ENCODE results near the gene AGO3.
A peak's percentile ranks its signal among the peaks of the same experiment; 100 is the strongest.

Gene AGO3

GRCh38 chr1:36096500-36097432, 165.9 kb downstream of the AGO3 start:
- DNase-seq (ENCODE audit: low read depth), result no peak

- no peak for DNase-seq (ENCODE audit: low read depth)
These were observed 167.0 kb downstream of the AGO3 start for GRCh38 chr1:36097693-36098585.

- no peak for DNase-seq (ENCODE audit: low read depth)
These were observed 167.9 kb downstream of the AGO3 start for GRCh38 chr1:36098650-36099365.

GRCh38 chr1:36099681-36100341, 168.9 kb downstream of the AGO3 start:
- peak; percentile 54 for DNase-seq (ENCODE audit: low read depth)

- no peak for DNase-seq (ENCODE audit: low read depth)
These were observed 169.5 kb downstream of the AGO3 start for GRCh38 chr1:36100376-36100775.

- no peak for DNase-seq (ENCODE audit: low read depth)
These were observed 170.6 kb downstream of the AGO3 start for GRCh38 chr1:36101546-36101945.

GRCh38 chr1:36106269-36106668, 175.4 kb downstream of the AGO3 start:
- DNase-seq (ENCODE audit: low read depth), result no peak

GRCh38 chr1:36107394-36107793, 176.5 kb downstream of the AGO3 start:
- no peak for DNase-seq (ENCODE audit: low read depth)

GRCh38 chr1:36108314-36108713, 177.4 kb downstream of the AGO3 start:
- DNase-seq (ENCODE audit: low read depth), result no peak

GRCh38 chr1:36109041-36109679, 178.3 kb downstream of the AGO3 start:
- DNase-seq (ENCODE audit: low read depth), result no peak

GRCh38 chr1:36111151-36111550, 180.2 kb downstream of the AGO3 start:
- no peak for DNase-seq (ENCODE audit: low read depth)

- no peak for DNase-seq (ENCODE audit: low read depth)
These were observed 181.9 kb downstream of the AGO3 start for GRCh38 chr1:36112823-36113222.

GRCh38 chr1:36114371-36114770, 183.5 kb downstream of the AGO3 start:
- DNase-seq (ENCODE audit: low read depth), result no peak

GRCh38 chr1:36115200-36115669, 184.3 kb downstream of the AGO3 start:
- DNase-seq (ENCODE audit: low read depth), result no peak

GRCh38 chr1:36115931-36116330, 185.0 kb downstream of the AGO3 start:
- DNase-seq (ENCODE audit: low read depth), result no peak

GRCh38 chr1:36116901-36117300, 186.0 kb downstream of the AGO3 start:
- no peak for DNase-seq (ENCODE audit: low read depth)

GRCh38 chr1:36118447-36119204, 187.7 kb downstream of the AGO3 start:
- no peak for DNase-seq (ENCODE audit: low read depth)

- DNase-seq (ENCODE audit: low read depth), result no peak
These were observed 188.6 kb downstream of the AGO3 start for GRCh38 chr1:36119456-36119855.

Measured in stimulated activated CD8-positive, alpha-beta memory T cell treated with anti-CD3 and anti-CD28 coated beads, Interleukin-7, amount 100 ng/mL, for 24 hours (primary cell).